Liver (tissue), 3 donors: ENCODE results near the gene OBP2A.

Experiments used
- CTCF ChIP-seq: fragments of 150-350 bp; IDR thresholded peaks from 2 replicates; pipeline ENCODE4 v1.5.1; 2017; ENCODE audit warnings: improper control_type of control experiment, low read depth, low read length; ENCODE audit not compliant: missing input control
- EGR1 ChIP-seq, 2 donors: IDR thresholded peaks; 2 replicates each; pipeline ENCODE4 v1.6.1; 2016 to 2018; ENCODE audit warnings: antibody characterized with exemption in 2 of 2, low read depth in 2 of 2
- FOXA1 ChIP-seq: IDR thresholded peaks from 2 replicates; pipeline ENCODE4 v1.6.1; 2016; ENCODE audit warnings: antibody characterized with exemption
- GABPA ChIP-seq, 2 donors: IDR thresholded peaks in 1 of 2; conservative IDR thresholded peaks in 1 of 2; 2 replicates each; pipeline ENCODE4 v1.6.1; 2016; ENCODE audit warnings: antibody characterized with exemption in 2 of 2, mild to moderate bottlenecking in 1 of 2, moderate library complexity in 1 of 2
- MAX ChIP-seq: IDR thresholded peaks from 2 replicates; pipeline ENCODE4 v1.6.1; 2016; ENCODE audit warnings: antibody characterized with exemption
- NR2F2 ChIP-seq: IDR thresholded peaks from 2 replicates; pipeline ENCODE4 v1.6.1; 2016; ENCODE audit warnings: antibody characterized with exemption
- RAD21 ChIP-seq, 2 donors: IDR thresholded peaks; 2 replicates each; pipeline ENCODE4 v1.6.1; 2016; ENCODE audit warnings: antibody characterized with exemption in 2 of 2, mild to moderate bottlenecking in 2 of 2
- REST ChIP-seq: IDR thresholded peaks from 2 replicates; pipeline ENCODE4 v1.6.1; 2016; ENCODE audit warnings: antibody characterized with exemption, mild to moderate bottlenecking
- RXRA ChIP-seq, 2 donors: IDR thresholded peaks; 2 replicates each; pipeline ENCODE4 v1.6.1; 2017 to 2018; ENCODE audit warnings: antibody characterized with exemption in 2 of 2, mild to moderate bottlenecking in 1 of 2
- SP1 ChIP-seq: IDR thresholded peaks from 2 replicates; pipeline ENCODE4 v1.6.1; 2018; ENCODE audit warnings: antibody characterized with exemption, mild to moderate bottlenecking
- TAF1 ChIP-seq: conservative IDR thresholded peaks from 2 replicates; pipeline ENCODE4 v1.6.1; 2016; ENCODE audit warnings: antibody characterized with exemption, mild to moderate bottlenecking
- YY1 ChIP-seq: IDR thresholded peaks from 2 replicates; pipeline ENCODE4 v1.6.1; 2016; ENCODE audit warnings: antibody characterized with exemption, mild to moderate bottlenecking
- ZBTB33 ChIP-seq: IDR thresholded peaks from 2 replicates; pipeline ENCODE4 v1.6.1; 2016; ENCODE audit warnings: antibody characterized with exemption
- donor health status: healthy.
- donor health status: healthy.

- TF ChIP-seq CTCF = peak; percentile 62
- no peak for TF ChIP-seq REST
- no peak for TF ChIP-seq GABPA (IDR thresholded peaks at IDR 0.05 in 1 of 2, conservative IDR thresholded peaks at IDR 0.05 in 1 of 2)
- TF ChIP-seq RXRA (IDR thresholded peaks at IDR 0.05) = no peak
- TF ChIP-seq SP1 = no peak
- TF ChIP-seq RAD21 (IDR thresholded peaks at IDR 0.05) = peak; percentile 21 to 58
- no peak for TF ChIP-seq ZBTB33
- TF ChIP-seq FOXA1 = no peak
- TF ChIP-seq EGR1 (IDR thresholded peaks at IDR 0.05; ENCODE audit: low read depth in 2 of 2) = no peak
- no peak for TF ChIP-seq TAF1
- no peak for TF ChIP-seq NR2F2
- no peak for TF ChIP-seq YY1
- no peak for TF ChIP-seq MAX
These were observed 41.4 kb upstream of the OBP2A start for GRCh38 chr9:135504262-135505243.
